HG03039 (cell line): ENCODE measurements around the gene ANP32A.
"Not testable (repeated sequence)": the region's sequence is repeated elsewhere in the genome, so short reads cannot be mapped to it uniquely, and the experiment has no call there.

Experiments used
- ATAC-seq: cut with Tn5 transposase; IDR thresholded peaks from one replicate; pipeline ENCODE4 v1.9.1; 2021; ENCODE audit warnings: mild to moderate bottlenecking, moderate library complexity; ENCODE audit not compliant: unreplicated experiment

The ANP32A gene

GRCh38 chr15:68759982-68760579 is 60.6 kb downstream of the ANP32A start:
- ATAC-seq, result not testable (repeated sequence)

DNA sequence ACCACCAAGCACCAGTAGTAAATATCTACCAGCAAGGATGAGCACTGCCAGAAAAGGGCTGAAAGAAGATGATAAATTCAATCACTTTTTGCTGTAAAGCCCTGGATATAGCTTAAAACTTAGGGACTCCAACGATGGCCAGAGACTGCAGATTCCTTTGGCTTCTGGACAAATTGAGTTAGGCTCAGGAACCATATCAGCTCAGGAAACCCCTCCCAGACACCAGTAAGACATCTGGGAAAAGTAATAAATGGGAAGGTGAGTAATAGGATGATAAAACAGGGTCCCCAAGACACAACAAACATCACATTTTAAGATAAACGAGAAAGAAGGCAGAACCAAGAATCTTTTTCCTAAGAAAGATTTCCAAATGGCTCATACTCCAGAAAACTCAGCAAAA is 65.0 kb downstream of the ANP32A start:
- no peak for ATAC-seq

DNA sequence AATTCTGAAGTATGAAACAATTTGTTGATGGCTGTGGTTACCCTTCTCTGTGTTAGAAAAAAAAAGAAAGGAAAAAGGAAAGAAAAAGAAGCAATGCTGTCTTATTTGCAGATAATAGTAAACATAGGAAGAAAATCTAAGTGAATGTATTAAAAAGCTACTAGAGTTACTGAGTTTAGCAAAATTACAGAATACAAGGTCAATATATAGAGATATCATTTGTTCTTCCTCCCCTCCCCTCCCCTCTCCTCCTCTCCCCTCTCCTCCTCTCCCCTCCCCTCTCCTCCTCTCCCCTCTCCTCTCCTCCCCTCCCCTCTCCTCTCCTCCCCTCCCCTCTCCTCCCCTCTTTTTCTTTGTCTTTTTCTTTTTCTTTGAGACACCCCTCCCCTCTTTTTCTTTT is 69.1 kb downstream of the ANP32A start:
- no peak for ATAC-seq

DNA sequence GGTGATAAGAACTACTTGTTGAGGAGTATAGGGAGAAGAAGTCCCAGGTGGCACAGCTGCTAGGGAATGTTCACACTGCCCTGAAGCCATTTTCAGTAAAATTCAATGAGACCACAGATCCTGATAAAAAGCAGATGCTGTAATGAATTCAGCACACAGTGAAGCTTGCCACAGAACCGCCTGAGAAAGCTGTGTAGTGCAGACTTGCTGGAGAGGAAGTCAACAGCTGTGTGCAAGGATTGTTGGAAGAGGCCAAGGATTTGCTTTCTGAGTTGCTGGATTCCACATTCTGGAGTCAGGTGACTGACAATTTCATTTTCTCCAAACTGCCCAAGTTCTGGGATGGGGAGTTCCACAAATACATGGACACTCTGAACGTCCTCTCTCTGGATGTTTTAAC is 70.9 kb downstream of the ANP32A start:
- no peak for ATAC-seq

GRCh38 chr15:68749365-68749764 is 71.3 kb downstream of the ANP32A start:
- ATAC-seq, result no peak

DNA sequence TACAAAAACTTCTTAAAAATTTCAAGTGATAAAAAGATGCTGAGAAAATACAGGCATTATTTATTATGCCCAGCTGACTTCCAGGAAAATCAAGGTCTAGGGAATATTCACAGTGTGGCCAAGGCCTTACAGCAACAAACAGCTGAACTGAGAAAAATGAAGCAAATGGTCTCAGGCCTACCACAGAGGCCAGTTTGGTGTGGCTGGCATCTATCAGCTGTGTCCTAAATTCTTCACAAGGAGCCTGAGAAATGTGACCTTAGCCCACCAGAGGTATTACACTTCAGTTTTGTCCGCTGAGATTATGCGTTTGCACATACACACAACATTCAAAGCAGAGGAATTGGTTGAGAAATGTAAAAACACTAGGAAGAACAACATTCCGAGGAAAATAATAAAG is 77.4 kb downstream of the ANP32A start:
- ATAC-seq, result no peak

GRCh38 chr15:68739390-68740080 is 81.2 kb downstream of the ANP32A start:
- ATAC-seq, result no peak

- ATAC-seq, result no peak
Measured at GRCh38 chr15:68735610-68736009, 85.1 kb downstream of the ANP32A start.

- no peak for ATAC-seq
Measured at GRCh38 chr15:68734881-68735280, 85.8 kb downstream of the ANP32A start.

DNA sequence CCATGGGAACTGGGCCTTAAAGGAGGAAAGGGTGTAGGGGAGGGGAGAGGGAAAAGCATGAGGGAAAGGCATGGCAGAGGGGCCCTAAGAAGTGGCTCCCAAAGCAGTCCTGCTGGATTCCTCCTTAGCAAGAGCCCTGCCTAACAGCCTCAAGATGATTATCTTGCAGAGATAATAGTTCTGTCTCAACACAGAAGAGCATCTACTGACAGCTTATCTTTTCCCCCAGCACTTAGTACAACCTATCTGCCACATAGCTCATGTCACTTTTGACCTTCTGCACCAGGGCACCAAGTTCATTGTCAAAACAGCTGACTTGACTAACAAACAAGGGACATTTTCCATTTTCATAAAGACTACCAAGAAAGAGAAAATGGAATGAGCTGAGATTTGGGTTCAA is 86.3 kb downstream of the ANP32A start:
- no peak for ATAC-seq

GRCh38 chr15:68733666-68734065 is 87.0 kb downstream of the ANP32A start:
- ATAC-seq, result no peak

DNA sequence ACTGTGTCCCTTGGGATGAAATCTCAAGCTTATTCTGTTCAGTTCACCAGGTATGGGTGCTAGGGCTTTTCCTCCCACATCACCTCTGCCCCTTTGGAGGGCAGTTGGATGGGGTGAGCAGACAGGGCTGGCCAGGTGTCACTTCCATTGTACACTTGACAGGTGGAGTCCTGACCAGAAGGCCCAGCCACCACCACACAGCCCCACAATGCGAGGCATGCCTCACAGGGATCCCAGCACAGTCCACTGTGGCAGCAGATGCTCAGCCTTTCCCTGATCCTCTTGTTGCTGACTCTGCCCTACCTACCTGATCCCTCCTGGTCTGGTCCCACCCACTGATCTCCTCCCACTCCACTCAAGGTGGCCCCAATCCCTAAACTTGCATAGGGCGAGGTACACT is 88.2 kb downstream of the ANP32A start:
- ATAC-seq, result no peak

GRCh38 chr15:68730976-68731897 is 89.5 kb downstream of the ANP32A start:
- ATAC-seq, result no peak

DNA sequence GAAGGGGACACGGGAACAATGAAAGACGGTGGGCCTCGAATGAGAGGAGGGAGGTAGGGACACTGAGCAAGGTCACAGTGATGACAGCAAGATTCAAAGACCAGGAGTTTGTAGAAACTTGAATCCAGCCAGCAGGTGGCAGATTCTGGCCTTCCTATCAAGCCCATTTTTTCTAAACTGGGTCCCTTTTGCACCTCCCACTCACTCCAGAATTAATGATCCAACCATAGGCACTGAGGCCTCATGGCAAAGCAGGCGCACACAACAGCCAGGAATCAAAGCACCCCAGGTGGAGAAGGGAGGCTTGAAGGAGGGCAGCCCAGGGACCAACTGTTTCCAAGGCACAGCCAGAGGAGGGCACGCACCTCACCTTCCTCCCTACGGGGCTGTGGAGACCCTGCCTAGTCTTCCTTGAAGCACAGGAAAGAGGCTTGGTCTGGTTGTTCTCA is 90.2 kb downstream of the ANP32A start:
- no peak for ATAC-seq

DNA sequence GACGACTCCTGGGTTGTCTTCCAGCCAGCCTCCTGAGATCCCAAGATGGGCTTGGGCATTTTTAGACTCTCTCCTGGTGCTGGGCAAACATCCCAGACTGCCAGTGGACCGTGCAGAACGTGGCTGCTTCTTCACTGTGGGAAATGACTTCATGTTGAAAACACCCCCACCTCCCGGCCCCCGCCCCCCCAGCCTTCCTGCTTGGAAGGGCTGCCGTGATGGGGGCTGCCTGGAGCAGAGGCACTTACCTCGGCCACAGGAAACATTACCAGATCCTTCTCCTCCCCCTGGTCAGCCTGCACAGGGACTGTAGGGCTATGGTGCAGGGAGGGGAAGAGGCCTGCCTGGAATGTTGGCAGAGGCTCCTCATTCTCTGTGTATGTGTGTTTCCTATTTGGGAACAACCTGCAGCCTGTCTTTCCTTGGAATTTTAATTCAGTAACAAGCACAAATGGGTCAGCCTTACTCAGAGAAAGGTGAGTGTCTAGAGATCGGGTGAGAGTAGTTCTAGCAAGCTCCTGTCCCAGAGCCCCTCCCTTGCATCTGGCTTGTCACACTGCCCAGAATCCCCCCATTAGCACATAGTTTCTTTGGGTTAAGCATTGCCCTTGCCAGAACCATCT is 90.8 kb downstream of the ANP32A start:
- ATAC-seq, result no peak
